Endodermal cell (in vitro differentiated cells): Measurements from ENCODE around the gene KIT. TPM values are rescaled to one million over a fixed set of nuclear protein-coding genes. Genes with fewer than 3 reads are reported as not detected.

Experiments
- DNase-seq: peaks from one replicate; pipeline ENCODE4 v3.0.0-alpha.2; 2017
- H3K27ac ChIP-seq: 2 replicates; pipeline ENCODE4 v1.5.1; 2013; ENCODE audit warnings: mild to moderate bottlenecking, low read depth, low read length, moderate library complexity
- H3K27me3 ChIP-seq: 2 replicates; pipeline ENCODE4 v1.6.1; 2013; ENCODE audit warnings: mild to moderate bottlenecking, low read length, moderate library complexity; ENCODE audit not compliant: insufficient read depth, control insufficient read depth, poor library complexity, severe bottlenecking
- H3K36me3 ChIP-seq: 2 replicates; pipeline ENCODE4 v1.7.0; 2013; ENCODE audit warnings: mild to moderate bottlenecking, low read length, moderate library complexity; ENCODE audit not compliant: control insufficient read depth, insufficient read depth
- H3K4me1 ChIP-seq: one replicate; pipeline ENCODE4 v1.7.0; 2013; ENCODE audit warnings: low read length; ENCODE audit not compliant: control insufficient read depth, insufficient read depth
- H3K4me3 ChIP-seq: 2 replicates; pipeline ENCODE4 v1.5.1; 2013; ENCODE audit warnings: mild to moderate bottlenecking, low read length, moderate library complexity
- H3K9ac ChIP-seq: 2 replicates; pipeline ENCODE4 v1.6.1; 2013; ENCODE audit warnings: mild to moderate bottlenecking, low read length, moderate library complexity; ENCODE audit not compliant: poor library complexity, severe bottlenecking; ENCODE audit errors: extremely low read depth
- H3K9me3 ChIP-seq: 2 replicates; pipeline ENCODE4 v1.6.1; 2013; ENCODE audit warnings: mild to moderate bottlenecking, low read length, moderate library complexity; ENCODE audit not compliant: control insufficient read depth
- H3K27ac Mint-ChIP-seq: 2 replicates; pipeline ENCODE4 v1.8.0; 2020; ENCODE audit warnings: mixed read lengths
- H3K27me3 Mint-ChIP-seq: 2 replicates; pipeline ENCODE4 v1.8.0; 2021; ENCODE audit warnings: mild to moderate bottlenecking, mixed read lengths; ENCODE audit not compliant: insufficient read depth
- H3K36me3 Mint-ChIP-seq: 2 replicates; pipeline ENCODE4 v1.8.0; 2020; ENCODE audit warnings: low read depth, mixed read lengths
- H3K4me1 Mint-ChIP-seq: 2 replicates; pipeline ENCODE4 v1.8.0; 2020; ENCODE audit warnings: mixed read lengths
- H3K4me3 Mint-ChIP-seq: 2 replicates; pipeline ENCODE4 v1.8.0; 2020; ENCODE audit warnings: mild to moderate bottlenecking, moderate library complexity, mixed read lengths
- H3K9me3 Mint-ChIP-seq: 2 replicates; pipeline ENCODE4 v1.8.0; 2020; ENCODE audit warnings: mild to moderate bottlenecking, mixed read lengths
- WGBS, 2 experiments: methylation state at CpG; one replicate each; pipeline versions ENCODE4 v1.1.5 to v1.1.7; 2013; ENCODE audit warnings: missing lambda C conversion rate in 2 of 2, mixed read lengths in 1 of 2; ENCODE audit not compliant: insufficient coverage in 1 of 2, insufficient read length in 1 of 2; 5-methylcytosine and 5-hydroxymethylcytosine counted together
- total RNA-seq, 2 donors: library from RNA; stranded (reverse); fragmentation: NEBNext Ultra II Directional in 1 of 2; extraction: Animal tissue kit (Norgen Biotek cat#: 25700) in 1 of 2; gene quantifications; 2 replicates in 1 of 2; 3 replicates in 1 of 2; pipeline ENCODE4 v1.2.1, GENCODE V29; 2021
- TF ChIP-seq, protein P1 (sequence below): fragments of 200-600 bp; sonication (generic); conservative IDR thresholded peaks from 2 replicates; pipeline ENCODE4 v1.5.0; 2021; ENCODE audit warnings: antibody characterized with exemption, mild to moderate bottlenecking

Gene KIT
- total RNA-seq, 2 donors from 2014 or later: 135 to 167 TPM

DNA sequence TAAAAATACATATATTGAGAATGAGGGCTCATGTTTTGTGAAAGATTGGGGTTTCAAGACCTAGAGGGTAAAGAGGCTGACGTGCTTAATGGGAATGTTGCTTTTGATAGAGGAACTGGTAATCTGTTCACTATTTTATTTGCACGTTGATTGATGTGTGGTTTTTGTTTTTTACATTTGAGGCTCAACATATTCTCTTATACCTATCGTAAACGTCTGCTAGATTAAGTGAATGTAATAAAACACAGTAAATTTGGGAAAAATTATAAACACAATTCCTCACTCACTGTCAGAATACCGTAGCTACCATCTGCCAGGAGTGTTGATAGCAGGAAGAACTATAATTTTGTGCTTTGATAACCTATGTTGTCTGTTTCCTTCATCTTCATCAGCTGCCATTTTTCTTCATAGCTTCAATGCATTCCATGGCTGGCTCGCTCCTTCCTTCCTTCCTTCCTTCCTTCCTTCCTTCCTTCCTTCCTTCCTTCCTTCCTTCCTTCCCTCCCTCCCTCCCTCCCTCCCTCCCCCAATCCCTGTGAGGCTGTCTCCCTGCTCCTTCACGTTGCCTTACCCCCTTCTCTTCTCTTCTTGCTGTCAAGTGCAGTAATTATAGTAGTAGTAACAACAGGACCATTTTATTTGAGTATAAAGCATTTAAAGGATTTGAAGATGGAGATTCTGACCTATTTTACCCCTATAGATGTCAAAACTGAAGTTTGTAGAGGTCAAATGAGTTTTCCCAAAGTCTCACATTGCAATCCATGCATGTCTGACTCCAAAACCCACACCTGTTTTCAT is 20.3 kb downstream of the KIT start:
- WGBS, 2 experiments: 93 to 100% methylated on average over 2 to 4 of the region's 7 CpGs
- peaks cover 3% of the 10 kb centered on the region for H3K9me3 ChIP-seq
- Mint-ChIP-seq H3K9me3 (no peaks in the 10 kb centered on the region), H3K27ac (no peak overlapping the region), H3K27me3 (no peaks in the 10 kb centered on the region), H3K4me1 (peaks cover 54% of the 10 kb centered on the region), H3K36me3 (peaks cover 36% of the 10 kb centered on the region), H3K4me3 (no peak overlapping the region)
- TF ChIP-seq, protein P1, sequence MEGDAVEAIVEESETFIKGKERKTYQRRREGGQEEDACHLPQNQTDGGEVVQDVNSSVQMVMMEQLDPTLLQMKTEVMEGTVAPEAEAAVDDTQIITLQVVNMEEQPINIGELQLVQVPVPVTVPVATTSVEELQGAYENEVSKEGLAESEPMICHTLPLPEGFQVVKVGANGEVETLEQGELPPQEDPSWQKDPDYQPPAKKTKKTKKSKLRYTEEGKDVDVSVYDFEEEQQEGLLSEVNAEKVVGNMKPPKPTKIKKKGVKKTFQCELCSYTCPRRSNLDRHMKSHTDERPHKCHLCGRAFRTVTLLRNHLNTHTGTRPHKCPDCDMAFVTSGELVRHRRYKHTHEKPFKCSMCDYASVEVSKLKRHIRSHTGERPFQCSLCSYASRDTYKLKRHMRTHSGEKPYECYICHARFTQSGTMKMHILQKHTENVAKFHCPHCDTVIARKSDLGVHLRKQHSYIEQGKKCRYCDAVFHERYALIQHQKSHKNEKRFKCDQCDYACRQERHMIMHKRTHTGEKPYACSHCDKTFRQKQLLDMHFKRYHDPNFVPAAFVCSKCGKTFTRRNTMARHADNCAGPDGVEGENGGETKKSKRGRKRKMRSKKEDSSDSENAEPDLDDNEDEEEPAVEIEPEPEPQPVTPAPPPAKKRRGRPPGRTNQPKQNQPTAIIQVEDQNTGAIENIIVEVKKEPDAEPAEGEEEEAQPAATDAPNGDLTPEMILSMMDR: no peak
- H3K27me3 ChIP-seq: no peaks in the 10 kb centered on the region
- H3K9ac ChIP-seq: no peak overlapping the region
- peaks cover 31% of the 10 kb centered on the region for H3K36me3 ChIP-seq
- peaks cover 25% of the 10 kb centered on the region for H3K4me1 ChIP-seq
- DNase-seq: no peak
- no peak overlapping the region for H3K27ac ChIP-seq
- no peak overlapping the region for H3K4me3 ChIP-seq

DNA sequence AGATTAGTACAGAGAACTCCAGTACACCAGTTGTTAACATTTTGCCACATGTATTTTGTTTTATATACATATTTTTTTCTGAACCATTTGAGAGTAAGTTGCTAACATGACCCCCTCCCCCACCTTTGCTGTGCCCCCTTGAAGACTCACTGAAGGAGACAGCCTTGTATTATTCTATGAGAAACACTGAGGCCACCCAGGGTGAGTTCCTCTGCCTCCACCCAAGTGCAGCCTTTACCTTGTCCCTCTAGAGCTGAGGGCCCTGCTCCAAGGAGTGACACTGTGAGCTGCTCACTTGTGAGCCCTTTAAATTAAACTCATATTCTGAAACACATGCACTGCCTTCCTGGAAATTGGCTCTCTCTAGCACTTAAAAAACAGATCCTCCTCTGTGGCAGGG is 21.1 kb downstream of the KIT start:
- Histone ChIP-seq H3K27ac (no peak overlapping the region), H3K9me3 (no peaks in the 10 kb centered on the region), H3K4me3 (no peak overlapping the region), H3K36me3 (peaks cover 38% of the 10 kb centered on the region), H3K4me1 (peaks cover 25% of the 10 kb centered on the region), H3K27me3 (no peaks in the 10 kb centered on the region), H3K9ac (no peak overlapping the region)
- Mint-ChIP-seq H3K4me3 (no peak overlapping the region), H3K9me3 (no peaks in the 10 kb centered on the region), H3K27ac (no peak overlapping the region), H3K36me3 (peaks cover 37% of the 10 kb centered on the region), H3K27me3 (no peaks in the 10 kb centered on the region), H3K4me1 (peaks cover 56% of the 10 kb centered on the region)
- no peak for DNase-seq
- TF ChIP-seq, protein P1: no peak

DNA sequence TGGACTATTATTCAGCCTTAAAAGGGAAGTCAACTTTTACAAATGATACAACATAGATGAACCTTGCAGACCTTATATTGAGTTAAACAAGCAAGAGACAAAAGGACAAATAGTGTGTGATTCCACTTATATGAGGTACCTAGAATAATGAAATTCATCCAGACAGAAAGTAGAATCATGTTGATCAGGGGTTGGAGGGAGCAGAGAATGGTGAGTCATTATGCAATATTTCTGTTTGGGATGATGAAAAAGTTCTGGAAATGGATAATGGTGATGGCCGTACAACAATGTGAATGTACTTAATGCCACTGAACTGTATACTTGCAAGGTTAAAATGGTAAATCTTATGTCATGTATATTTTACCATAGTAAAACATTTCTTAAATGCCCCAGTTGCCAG is 22.1 kb downstream of the KIT start:
- Mint-ChIP-seq H3K9me3 (no peaks in the 10 kb centered on the region), H3K4me3 (no peak overlapping the region), H3K36me3 (peaks cover 40% of the 10 kb centered on the region), H3K27ac (no peak overlapping the region), H3K4me1 (peaks cover 56% of the 10 kb centered on the region), H3K27me3 (no peaks in the 10 kb centered on the region)
- H3K27me3 ChIP-seq: no peaks in the 10 kb centered on the region
- H3K36me3 ChIP-seq: peaks cover 38% of the 10 kb centered on the region
- TF ChIP-seq, protein P1: no peak
- no peak overlapping the region for H3K4me3 ChIP-seq
- 92 to 100% methylated on average over 1 of the region's 1 CpG for WGBS, 2 experiments
- DNase-seq: no peak
- H3K27ac ChIP-seq: no peak overlapping the region
- peaks cover 25% of the 10 kb centered on the region for H3K4me1 ChIP-seq
- no peak overlapping the region for H3K9ac ChIP-seq
- no peaks in the 10 kb centered on the region for H3K9me3 ChIP-seq
